Mammary epithelial cell (primary cell): Measurements from ENCODE around the gene CDH4.

Experiments
- CTCF ChIP-seq, 2 donors: IDR thresholded peaks in 1 of 2; conservative IDR thresholded peaks in 1 of 2; 2 replicates each; pipeline ENCODE4 v1.5.1; 2011 to 2012; ENCODE audit warnings: inconsistent platforms in 2 of 2, low read length in 2 of 2, mild to moderate bottlenecking in 2 of 2, control low read depth in 1 of 2, low read depth in 1 of 2; ENCODE audit not compliant: insufficient read depth in 1 of 2; ENCODE audit errors: extremely low read depth in 1 of 2
- EZH2 ChIP-seq: IDR thresholded peaks from 2 replicates; pipeline ENCODE4 v1.6.1; 2012; ENCODE audit warnings: low read length, inconsistent platforms, borderline replicate concordance

GRCh38 chr20:61528591-61528990 lies 276.5 kb downstream of the CDH4 start:
- TF ChIP-seq CTCF (conservative IDR thresholded peaks at IDR 0.05 in 1 of 2, IDR thresholded peaks at IDR 0.05 in 1 of 2; ENCODE audit: extremely low read depth in 1 of 2, insufficient read depth in 1 of 2, low read depth in 1 of 2, low read length in 2 of 2) (no peak), EZH2 (no peak)
